ENCODE results near the gene COX14. TPM values are rescaled to one million over a fixed set of nuclear protein-coding genes. Genes with fewer than 3 reads are reported as not detected.

COX14 gene
- total and polyA plus RNA-seq, 4 donors: 26.7 to 172 (median 53.5) TPM

- Histone ChIP-seq H3K4me1 (ENCODE audit: control insufficient read depth in 4 of 4, insufficient read depth in 4 of 4, low read length in 3 of 4) (peaks cover 0 to 1% (median 0%) of the 10 kb centered on the region in 4 donors), H3K27ac (ENCODE audit: low read depth in 1 of 2, low read length in 2 of 2) (no peak overlapping the region), H3K27me3 (ENCODE audit: control insufficient read depth in 4 of 4, insufficient read depth in 4 of 4, low read length in 3 of 4) (no peaks in the 10 kb centered on the region), H3K4me3 (ENCODE audit: low read depth in 1 of 3, low read length in 3 of 3) (no peak overlapping the region), H3K9ac (ENCODE audit: low read depth in 1 of 2, low read length in 2 of 2) (no peak overlapping the region), H3K36me3 (ENCODE audit: control insufficient read depth in 4 of 4, insufficient read depth in 3 of 4, low read depth in 1 of 4, low read length in 3 of 4) (no peaks in the 10 kb centered on the region), H3K9me3 (ENCODE audit: control insufficient read depth in 4 of 4, low read length in 3 of 4) (no peaks in the 10 kb centered on the region)
- TF ChIP-seq SP1 (IDR thresholded peaks at IDR 0.05) (no peak), HNF4G (IDR thresholded peaks at IDR 0.05) (no peak), HNF4A (conservative IDR thresholded peaks at IDR 0.05) (no peak), EGR1 (IDR thresholded peaks at IDR 0.05; ENCODE audit: low read depth in 2 of 2) (no peak), FOXA1 (IDR thresholded peaks at IDR 0.05) (no peak), RAD21 (IDR thresholded peaks at IDR 0.05) (no peak), NR2F2 (IDR thresholded peaks at IDR 0.05) (no peak), YY1 (IDR thresholded peaks at IDR 0.05) (no peak), FOXA2 (IDR thresholded peaks at IDR 0.05) (no peak), TAF1 (conservative IDR thresholded peaks at IDR 0.05) (no peak), RXRA (IDR thresholded peaks at IDR 0.05) (no peak)
- TF ChIP-seq, protein P1, sequence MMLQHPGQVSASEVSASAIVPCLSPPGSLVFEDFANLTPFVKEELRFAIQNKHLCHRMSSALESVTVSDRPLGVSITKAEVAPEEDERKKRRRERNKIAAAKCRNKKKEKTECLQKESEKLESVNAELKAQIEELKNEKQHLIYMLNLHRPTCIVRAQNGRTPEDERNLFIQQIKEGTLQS (IDR thresholded peaks at IDR 0.05): no peak
- TF ChIP-seq, protein P2, sequence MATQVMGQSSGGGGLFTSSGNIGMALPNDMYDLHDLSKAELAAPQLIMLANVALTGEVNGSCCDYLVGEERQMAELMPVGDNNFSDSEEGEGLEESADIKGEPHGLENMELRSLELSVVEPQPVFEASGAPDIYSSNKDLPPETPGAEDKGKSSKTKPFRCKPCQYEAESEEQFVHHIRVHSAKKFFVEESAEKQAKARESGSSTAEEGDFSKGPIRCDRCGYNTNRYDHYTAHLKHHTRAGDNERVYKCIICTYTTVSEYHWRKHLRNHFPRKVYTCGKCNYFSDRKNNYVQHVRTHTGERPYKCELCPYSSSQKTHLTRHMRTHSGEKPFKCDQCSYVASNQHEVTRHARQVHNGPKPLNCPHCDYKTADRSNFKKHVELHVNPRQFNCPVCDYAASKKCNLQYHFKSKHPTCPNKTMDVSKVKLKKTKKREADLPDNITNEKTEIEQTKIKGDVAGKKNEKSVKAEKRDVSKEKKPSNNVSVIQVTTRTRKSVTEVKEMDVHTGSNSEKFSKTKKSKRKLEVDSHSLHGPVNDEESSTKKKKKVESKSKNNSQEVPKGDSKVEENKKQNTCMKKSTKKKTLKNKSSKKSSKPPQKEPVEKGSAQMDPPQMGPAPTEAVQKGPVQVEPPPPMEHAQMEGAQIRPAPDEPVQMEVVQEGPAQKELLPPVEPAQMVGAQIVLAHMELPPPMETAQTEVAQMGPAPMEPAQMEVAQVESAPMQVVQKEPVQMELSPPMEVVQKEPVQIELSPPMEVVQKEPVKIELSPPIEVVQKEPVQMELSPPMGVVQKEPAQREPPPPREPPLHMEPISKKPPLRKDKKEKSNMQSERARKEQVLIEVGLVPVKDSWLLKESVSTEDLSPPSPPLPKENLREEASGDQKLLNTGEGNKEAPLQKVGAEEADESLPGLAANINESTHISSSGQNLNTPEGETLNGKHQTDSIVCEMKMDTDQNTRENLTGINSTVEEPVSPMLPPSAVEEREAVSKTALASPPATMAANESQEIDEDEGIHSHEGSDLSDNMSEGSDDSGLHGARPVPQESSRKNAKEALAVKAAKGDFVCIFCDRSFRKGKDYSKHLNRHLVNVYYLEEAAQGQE (IDR thresholded peaks at IDR 0.05): no peak
- TF ChIP-seq, protein P3, sequence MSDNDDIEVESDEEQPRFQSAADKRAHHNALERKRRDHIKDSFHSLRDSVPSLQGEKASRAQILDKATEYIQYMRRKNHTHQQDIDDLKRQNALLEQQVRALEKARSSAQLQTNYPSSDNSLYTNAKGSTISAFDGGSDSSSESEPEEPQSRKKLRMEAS (IDR thresholded peaks at IDR 0.05): no peak
- DNase-seq (ENCODE audit: low spot score): no peak
Observed at GRCh38 chr12:50160643-50161042, 48.6 kb downstream of the COX14 start.

GRCh38 chr12:50162230-50162629 lies 50.2 kb downstream of the COX14 start:
- DNase-seq (ENCODE audit: low spot score): no peak
- no peaks in the 10 kb centered on the region for H3K9me3 ChIP-seq (ENCODE audit: control insufficient read depth in 4 of 4, low read length in 3 of 4)
- no peak overlapping the region for H3K27ac ChIP-seq (ENCODE audit: low read depth in 1 of 2, low read length in 2 of 2)
- 87% methylated on average over 2 of the region's 2 CpGs for WGBS
- no peaks in the 10 kb centered on the region for H3K36me3 ChIP-seq (ENCODE audit: control insufficient read depth in 4 of 4, insufficient read depth in 3 of 4, low read depth in 1 of 4, low read length in 3 of 4)
- H3K4me1 ChIP-seq (ENCODE audit: control insufficient read depth in 4 of 4, insufficient read depth in 4 of 4, low read length in 3 of 4): peaks cover 1 to 8% (median 6%) of the 10 kb centered on the region in 4 donors
- no peak overlapping the region for H3K4me3 ChIP-seq (ENCODE audit: low read depth in 1 of 3, low read length in 3 of 3)
- TF ChIP-seq, protein P1 (IDR thresholded peaks at IDR 0.05): no peak
- no peak for TF ChIP-seq SP1 (IDR thresholded peaks at IDR 0.05)
- no peak for TF ChIP-seq TAF1 (conservative IDR thresholded peaks at IDR 0.05)
- no peak for TF ChIP-seq EGR1 (IDR thresholded peaks at IDR 0.05; ENCODE audit: low read depth in 2 of 2)
- TF ChIP-seq, protein P2 (IDR thresholded peaks at IDR 0.05): no peak
- TF ChIP-seq ZBTB33 (IDR thresholded peaks at IDR 0.05): no peak
- TF ChIP-seq NR2F2 (IDR thresholded peaks at IDR 0.05): no peak
- no peak for TF ChIP-seq RAD21 (IDR thresholded peaks at IDR 0.05)
- no peak for TF ChIP-seq FOXA2 (IDR thresholded peaks at IDR 0.05)
- TF ChIP-seq HNF4A (conservative IDR thresholded peaks at IDR 0.05): no peak
- TF ChIP-seq JUND (IDR thresholded peaks at IDR 0.05): no peak
- TF ChIP-seq, protein P3 (IDR thresholded peaks at IDR 0.05): no peak
- TF ChIP-seq GABPA (IDR thresholded peaks at IDR 0.05 in 1 of 2, conservative IDR thresholded peaks at IDR 0.05 in 1 of 2): no peak
- no peaks in the 10 kb centered on the region for H3K27me3 ChIP-seq (ENCODE audit: control insufficient read depth in 4 of 4, insufficient read depth in 4 of 4, low read length in 3 of 4)
- no peak overlapping the region for H3K9ac ChIP-seq (ENCODE audit: low read depth in 1 of 2, low read length in 2 of 2)

Data from liver (tissue), 9 donors.